Adrenal gland (tissue), 12 donors: Measurements from ENCODE around the gene NARS2. TPM values are rescaled to one million over a fixed set of nuclear protein-coding genes. Genes with fewer than 3 reads are reported as not detected.

Source experiments
- DNase-seq, 7 donors: peaks; one replicate each; pipeline ENCODE4 v3.0.0-alpha.2; 2019 to 2020
- H3K27ac ChIP-seq, 5 donors: fragments of 200-600 bp; sonication (generic) in 4 of 5; 1 replicate in 3 of 5; 2 replicates in 2 of 5; pipeline versions ENCODE4 v1.5.1 to v1.8.0; 2016 to 2020; ENCODE audit warnings: mild to moderate bottlenecking in 1 of 5
- H3K27me3 ChIP-seq: fragments of 200-600 bp; 2 replicates; pipeline ENCODE4 v1.8.0; 2021
- H3K36me3 ChIP-seq, 2 donors: fragments of 200-600 bp; replicated peaks in 1 of 2; 1 replicate in 1 of 2; 2 replicates in 1 of 2; pipeline versions ENCODE4 v1.5.1 to v1.8.0; 2018 to 2022
- H3K4me1 ChIP-seq, 2 donors: fragments of 200-600 bp; replicated peaks in 1 of 2; 1 replicate in 1 of 2; 2 replicates in 1 of 2; pipeline versions ENCODE4 v1.5.1 to v1.8.0; 2018 to 2021
- H3K4me3 ChIP-seq, 4 donors: fragments of 200-600 bp; sonication (generic) in 3 of 4; one replicate each; pipeline ENCODE4 v1.5.1; 2016 to 2018
- H3K9me3 ChIP-seq, 3 donors: fragments of 200-600 bp; sonication (generic) in 1 of 3; replicated peaks in 1 of 3; 1 replicate in 2 of 3; 2 replicates in 1 of 3; pipeline versions ENCODE4 v1.5.1 to v1.8.0; 2016 to 2021
- POLR2A ChIP-seq, 2 donors: fragments of 450-650 bp; IDR thresholded peaks; one replicate each; pipeline ENCODE4 v1.6.1; 2017; ENCODE audit warnings: antibody characterized with exemption in 2 of 2, mild to moderate bottlenecking in 2 of 2, moderate library complexity in 1 of 2
- WGBS, 4 donors: extraction: QIAGEN DNeasy Blood & Tissue Kit in 2 of 4; methylation state at CpG; one replicate each; pipeline versions ENCODE4 v1.1.5 to v1.1.7; 2013 to 2017; 5-methylcytosine and 5-hydroxymethylcytosine counted together
- intact Hi-C, 2 donors: fragments of 100-400 bp; cut with DNase I; formaldehyde crosslinking; loops; one replicate each; pipeline versions ENCODE4 v1.14.1 to v1.15.0; 2022 to 2023
- polyA plus RNA-seq, 3 donors: library from polyadenylated mRNA; stranded (reverse); fragments of 200-250 nt in 2 of 3; fragments of 350-450 nt in 1 of 3; fragmentation: Illumina TruSeq in 1 of 3; extraction: RNeasy Lipid Tissue Mini Kit (QIAGEN cat#74804) in 1 of 3; gene quantifications; one replicate each; pipeline ENCODE4 v1.2.3, GENCODE V29; 2013 to 2014
- total RNA-seq, 9 donors: library from RNA; depleted of rRNA in 4 of 9; stranded (reverse); fragments of >200 nt in 4 of 9; fragments of 120-200 nt in 1 of 9; fragmentation: NEBNext Ultra II Directional in 1 of 9; extraction: Animal tissue kit (Norgen Biotek cat#: 25700) in 1 of 9; gene quantifications; one replicate each; pipeline versions ENCODE4 v1.1.0 to v1.2.4, GENCODE V29; 2013 to 2023
- TF ChIP-seq, protein P1 (sequence below), 6 experiments: fragments of 450-650 bp in 4 of 6; fragments of 200-600 bp in 2 of 6; sonication (generic) in 1 of 6; IDR thresholded peaks; 1 replicate in 5 of 6; 2 replicates in 1 of 6; pipeline versions ENCODE4 v1.5.1 to v1.8.0; 2016 to 2021; ENCODE audit warnings: antibody characterized with exemption in 6 of 6, mild to moderate bottlenecking in 2 of 6, moderate library complexity in 1 of 6
- donor health status: healthy with polysubstance abuse.
- donor health status: Bipolar disorder and iron deficiency.
- donor health status: DM: yes; HTN: yes; CAD: no.
- donor health status: DM: no; HTN: no; CAD: no.
- donor health status: DM: no; HTN: no; CAD: no.
- donor health status: DM: yes; HTN: yes; CAD: no.

The NARS2 gene
- total and polyA plus RNA-seq, 12 donors = 8.4 to 33.3 (median 21.1) TPM

DNA sequence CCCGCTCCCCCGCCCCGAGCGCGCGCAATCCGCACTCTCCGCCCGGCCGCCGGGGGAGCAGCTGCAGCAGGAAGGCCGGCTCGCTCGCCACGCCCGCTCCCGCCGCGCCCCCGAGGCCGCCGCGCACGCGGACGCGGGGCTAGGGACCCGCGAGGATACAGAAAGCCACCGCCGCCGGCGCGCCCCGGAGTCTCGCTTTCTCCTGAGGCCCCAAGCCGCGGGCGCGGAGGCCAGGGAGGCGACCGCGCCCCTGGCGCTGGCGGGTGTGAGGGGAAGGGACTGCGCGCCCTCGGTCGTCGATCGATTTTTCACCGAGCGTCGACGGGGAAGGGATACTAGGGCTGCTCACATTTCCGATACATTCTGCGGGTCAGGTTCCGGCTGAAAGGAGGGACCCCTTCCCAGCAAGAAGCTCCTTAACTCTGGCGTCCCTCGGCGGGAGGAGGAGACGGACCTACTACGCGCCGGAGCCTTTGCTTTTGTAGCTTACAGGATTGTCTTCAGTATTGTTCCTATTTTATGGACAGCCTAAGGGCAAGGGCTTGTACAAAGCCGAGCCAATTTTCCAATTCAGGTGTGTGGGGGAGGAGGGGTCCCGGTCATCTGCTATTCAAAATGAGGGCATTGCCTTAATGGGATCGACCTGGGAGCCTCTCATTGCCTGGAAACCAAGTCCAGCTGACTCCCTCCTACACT is 156.6 kb downstream of the NARS2 start:
- H3K27me3 ChIP-seq = no peaks in the 10 kb centered on the region
- TF ChIP-seq, protein P1, sequence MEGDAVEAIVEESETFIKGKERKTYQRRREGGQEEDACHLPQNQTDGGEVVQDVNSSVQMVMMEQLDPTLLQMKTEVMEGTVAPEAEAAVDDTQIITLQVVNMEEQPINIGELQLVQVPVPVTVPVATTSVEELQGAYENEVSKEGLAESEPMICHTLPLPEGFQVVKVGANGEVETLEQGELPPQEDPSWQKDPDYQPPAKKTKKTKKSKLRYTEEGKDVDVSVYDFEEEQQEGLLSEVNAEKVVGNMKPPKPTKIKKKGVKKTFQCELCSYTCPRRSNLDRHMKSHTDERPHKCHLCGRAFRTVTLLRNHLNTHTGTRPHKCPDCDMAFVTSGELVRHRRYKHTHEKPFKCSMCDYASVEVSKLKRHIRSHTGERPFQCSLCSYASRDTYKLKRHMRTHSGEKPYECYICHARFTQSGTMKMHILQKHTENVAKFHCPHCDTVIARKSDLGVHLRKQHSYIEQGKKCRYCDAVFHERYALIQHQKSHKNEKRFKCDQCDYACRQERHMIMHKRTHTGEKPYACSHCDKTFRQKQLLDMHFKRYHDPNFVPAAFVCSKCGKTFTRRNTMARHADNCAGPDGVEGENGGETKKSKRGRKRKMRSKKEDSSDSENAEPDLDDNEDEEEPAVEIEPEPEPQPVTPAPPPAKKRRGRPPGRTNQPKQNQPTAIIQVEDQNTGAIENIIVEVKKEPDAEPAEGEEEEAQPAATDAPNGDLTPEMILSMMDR (IDR thresholded peaks at IDR 0.05) = peak in 3 of 6 experiments; percentile 30 to 63 (median 43)
- peak; percentile 75 to 85 for TF ChIP-seq POLR2A (IDR thresholded peaks at IDR 0.05)
- peak in 6 of 7 donors; percentile 73 to 89 (median 81) for DNase-seq
- H3K4me1 ChIP-seq = peaks cover 10 to 51% of the 10 kb centered on the region in 2 donors
- peak overlapping the region in 2 of 4 donors; percentile 81 to 82 for H3K4me3 ChIP-seq
- H3K27ac ChIP-seq = peak overlapping the region; percentile 9 to 100 (median 94)
- intact Hi-C loops = loop anchor here (2.0 to 5.0 kb wide), 3 partner anchors 144 to 229 kb away; partner anchors contain the start of genes KCTD21 (in 1 of the 2) and USP35 (in 1 of the 2)
- no peaks in the 10 kb centered on the region for H3K36me3 ChIP-seq
- WGBS, 4 donors = 1 to 2% (median 1%) methylated on average over 14 to 68 of the region's 68 CpGs
- H3K9me3 ChIP-seq = no peaks in the 10 kb centered on the region

DNA sequence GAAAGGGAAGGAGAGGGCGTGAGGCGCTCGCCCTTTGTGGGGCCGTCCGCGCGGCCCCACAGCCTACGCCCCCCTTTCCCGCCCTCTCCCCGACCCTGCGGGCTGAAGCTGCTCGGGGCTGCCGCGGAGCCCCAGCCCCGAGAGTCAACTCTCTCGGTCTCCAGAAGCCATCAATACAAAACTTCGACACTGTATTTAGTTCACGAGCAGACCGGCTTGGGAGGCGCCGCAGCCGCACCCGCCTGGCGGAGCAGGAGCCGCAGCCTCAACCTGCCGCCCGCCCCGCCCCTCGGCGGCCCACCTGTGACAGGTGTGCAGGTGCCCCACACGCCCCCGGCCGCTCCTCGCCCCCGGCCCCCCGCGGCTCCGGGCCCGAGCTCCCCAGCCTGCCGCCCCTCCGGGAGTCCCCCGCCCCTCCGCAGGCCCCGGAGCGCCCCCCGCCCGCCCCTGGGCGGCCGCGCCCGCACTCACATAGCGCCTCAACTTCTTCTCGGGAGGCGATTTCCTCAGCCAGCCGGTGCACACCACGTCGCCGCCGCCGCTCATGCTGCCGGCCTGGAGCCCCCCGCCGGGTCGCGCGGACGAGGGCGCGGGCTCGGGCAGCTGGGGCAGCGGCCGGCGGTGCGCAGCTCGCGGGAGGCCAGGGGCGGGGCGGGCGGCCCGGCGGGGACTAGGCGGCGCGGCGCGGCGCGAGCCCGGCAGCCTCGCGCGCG is 157.3 kb downstream of the NARS2 start, which contains the start of gene GAB2:
Gene GAB2 (minus strand): TSS at position 646 of the 713 bp plus-strand sequence. CDS start 100 bp downstream, at position 546.
- H3K4me3 ChIP-seq = peak within 1 kb of the TSS; percentile 70 to 82 (median 80)
- DNase-seq = peak in 3 of 7 donors; percentile 57 to 84 (median 58)
- no peaks in the 10 kb centered on the region for H3K9me3 ChIP-seq
- H3K4me1 ChIP-seq = peaks cover 10 to 51% of the 10 kb centered on the region in 2 donors
- intact Hi-C loops = loop anchor here (2.0 to 5.0 kb wide), 3 partner anchors 145 to 229 kb away; partner anchors contain the start of genes KCTD21 (in 1 of the 2) and USP35 (in 1 of the 2)
- H3K36me3 ChIP-seq = no peaks in the 10 kb centered on the region
- H3K27ac ChIP-seq = peak within 1 kb of the TSS; percentile 94 to 100 (median 98)
- 0 to 1% (median 1%) methylated on average over 16 to 91 of the region's 93 CpGs for WGBS, 4 donors
- no peaks in the 10 kb centered on the region for H3K27me3 ChIP-seq
- TF ChIP-seq POLR2A (IDR thresholded peaks at IDR 0.05) = peak in 1 of 2 donors; percentile 90
- TF ChIP-seq, protein P1 (IDR thresholded peaks at IDR 0.05) = no peak

DNA sequence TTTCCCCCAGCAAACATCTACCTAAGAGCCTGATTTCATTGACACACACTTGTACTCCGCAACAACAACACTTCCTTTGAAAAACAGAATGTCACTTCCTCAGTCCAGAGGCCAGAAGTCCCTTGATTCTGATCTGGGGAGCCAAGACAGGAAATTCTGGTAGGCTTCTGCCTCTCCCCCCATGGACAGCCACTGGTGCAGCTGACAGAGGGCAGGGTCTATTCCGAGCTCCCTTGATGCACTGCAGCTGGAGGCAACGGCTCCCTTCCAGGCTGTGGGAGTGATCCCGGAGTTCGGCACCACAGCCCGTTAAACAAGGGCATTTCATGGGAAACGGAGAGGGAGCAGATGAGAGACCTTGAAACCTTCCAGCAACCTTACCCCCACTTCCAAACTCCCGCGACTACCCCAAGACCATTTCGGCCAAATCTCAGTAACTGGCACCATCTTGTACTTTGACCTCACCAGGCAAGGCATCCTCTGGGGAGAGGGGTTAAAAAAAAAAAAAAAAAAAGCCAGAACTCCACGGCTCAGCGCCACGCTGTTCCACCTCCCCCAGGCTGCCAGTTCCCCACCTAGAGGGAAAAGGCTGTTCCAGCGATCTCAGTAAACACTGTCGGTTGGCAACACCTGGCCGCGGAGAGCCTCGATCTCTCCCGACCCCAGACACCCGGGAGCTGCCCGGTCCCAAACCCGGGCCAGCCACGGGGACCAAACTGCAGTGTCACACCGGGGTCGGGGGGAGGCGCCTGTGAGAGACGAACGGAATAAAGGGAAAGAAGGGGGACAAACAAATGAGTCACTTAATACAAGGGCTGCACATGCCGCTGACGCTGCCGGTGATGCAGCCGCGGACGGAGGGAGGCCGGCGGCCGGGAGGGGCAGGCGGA is 158.1 kb downstream of the NARS2 start:
- intact Hi-C loops = loop anchor here (2.0 to 5.0 kb wide), 3 partner anchors 146 to 228 kb away; partner anchors contain the start of genes KCTD21 (in 1 of the 2) and USP35 (in 1 of the 2)
- WGBS, 4 donors = 1% methylated on average over 33 to 38 of the region's 38 CpGs

More for the DNA sequence above, 158.1 kb downstream of the NARS2 start:
- H3K4me3 ChIP-seq = peak overlapping the region in 3 of 4 donors; percentile 57 to 82 (median 78)
- DNase-seq = peak; percentile 90 to 97 (median 91)
- no peaks in the 10 kb centered on the region for H3K36me3 ChIP-seq
- H3K27ac ChIP-seq = peak overlapping the region; percentile 94 to 100 (median 98)
- TF ChIP-seq POLR2A (IDR thresholded peaks at IDR 0.05) = peak; percentile 22 to 95
- TF ChIP-seq, protein P1 (IDR thresholded peaks at IDR 0.05) = peak; percentile 26 to 57 (median 52)
- H3K9me3 ChIP-seq = no peaks in the 10 kb centered on the region
- H3K4me1 ChIP-seq = peaks cover 10 to 51% of the 10 kb centered on the region in 2 donors
- H3K27me3 ChIP-seq = no peaks in the 10 kb centered on the region
